SK-N-SH (cell line): ENCODE results near the gene CMTM1.

Experiments
- ELF1 ChIP-seq: IDR thresholded peaks from 2 replicates; pipeline ENCODE4 v1.4.0; 2012
- EZH2phosphoT487 ChIP-seq: fragments of 200-600 bp; sonication (generic); IDR thresholded peaks from 2 replicates; pipeline ENCODE4 v1.6.1; 2017; ENCODE audit warnings: low read depth, mixed run types, mild to moderate bottlenecking, antibody characterized with exemption, moderate library complexity, borderline replicate concordance
- FOSL2 ChIP-seq: IDR thresholded peaks from 2 replicates; pipeline ENCODE4 v1.4.0; 2012; ENCODE audit warnings: low read depth, mild to moderate bottlenecking, moderate library complexity, borderline replicate concordance
- POLR2AphosphoS5 ChIP-seq: IDR thresholded peaks from 2 replicates; pipeline ENCODE4 v1.6.1; 2012; ENCODE audit warnings: low read depth, low read length
- TEAD4 ChIP-seq: IDR thresholded peaks from 2 replicates; pipeline ENCODE4 v1.4.0; 2012; ENCODE audit warnings: mild to moderate bottlenecking, borderline replicate concordance; ENCODE audit not compliant: insufficient read depth
- YY1 ChIP-seq: IDR thresholded peaks from 2 replicates; pipeline ENCODE4 v1.4.0; 2012; ENCODE audit warnings: low read depth, mild to moderate bottlenecking
- TF ChIP-seq, protein P1 (sequence below): fragments of 150-350 bp; IDR thresholded peaks from 2 replicates; pipeline ENCODE4 v1.6.1; 2017; ENCODE audit warnings: antibody characterized with exemption, low read length, low read depth, borderline replicate concordance
- TF ChIP-seq, protein P2 (sequence below): fragments of 200-600 bp; sonication (generic); IDR thresholded peaks from 2 replicates; pipeline ENCODE4 v1.6.1; 2017; ENCODE audit warnings: antibody characterized with exemption, mild to moderate bottlenecking, moderate library complexity

DNA sequence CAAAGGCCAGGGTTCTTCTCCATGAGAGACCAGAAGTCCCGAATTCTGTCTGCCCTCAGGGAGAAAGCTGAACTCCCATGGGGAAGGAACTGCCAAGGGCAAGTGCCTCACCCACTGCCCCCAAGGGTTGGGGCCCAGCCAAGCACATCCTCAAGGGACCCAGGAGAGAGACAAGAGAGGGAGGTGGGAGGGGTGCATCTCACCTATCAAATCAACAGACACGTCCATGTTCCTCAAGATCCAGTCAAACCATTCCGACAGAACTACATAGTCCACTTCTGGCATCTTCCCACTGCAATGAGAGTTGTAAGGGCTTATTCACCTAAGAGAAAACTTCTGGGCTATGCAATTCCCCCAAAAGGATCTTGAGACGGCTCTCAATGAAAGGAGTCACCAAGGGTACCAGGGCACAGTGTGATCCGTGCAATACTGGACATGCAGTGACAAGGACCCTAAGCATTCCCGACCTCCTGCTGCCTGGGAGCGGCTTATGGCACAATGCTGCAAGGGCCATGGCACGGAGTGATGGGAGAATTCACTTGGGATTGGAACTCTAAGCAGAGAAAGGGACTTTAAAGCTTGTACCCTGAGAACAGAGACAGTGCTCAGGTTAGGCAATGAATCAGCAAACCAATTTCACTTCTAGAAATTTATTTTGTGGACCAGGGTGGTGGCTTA lies 48.5 kb upstream of the CMTM1 start:
- TF ChIP-seq YY1 (no peak), TEAD4 (no peak), FOSL2 (no peak), POLR2AphosphoS5 (no peak), EZH2phosphoT487 (no peak), ELF1 (no peak)
- TF ChIP-seq, protein P1, sequence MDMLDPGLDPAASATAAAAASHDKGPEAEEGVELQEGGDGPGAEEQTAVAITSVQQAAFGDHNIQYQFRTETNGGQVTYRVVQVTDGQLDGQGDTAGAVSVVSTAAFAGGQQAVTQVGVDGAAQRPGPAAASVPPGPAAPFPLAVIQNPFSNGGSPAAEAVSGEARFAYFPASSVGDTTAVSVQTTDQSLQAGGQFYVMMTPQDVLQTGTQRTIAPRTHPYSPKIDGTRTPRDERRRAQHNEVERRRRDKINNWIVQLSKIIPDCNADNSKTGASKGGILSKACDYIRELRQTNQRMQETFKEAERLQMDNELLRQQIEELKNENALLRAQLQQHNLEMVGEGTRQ, result no peak
- TF ChIP-seq, protein P2, sequence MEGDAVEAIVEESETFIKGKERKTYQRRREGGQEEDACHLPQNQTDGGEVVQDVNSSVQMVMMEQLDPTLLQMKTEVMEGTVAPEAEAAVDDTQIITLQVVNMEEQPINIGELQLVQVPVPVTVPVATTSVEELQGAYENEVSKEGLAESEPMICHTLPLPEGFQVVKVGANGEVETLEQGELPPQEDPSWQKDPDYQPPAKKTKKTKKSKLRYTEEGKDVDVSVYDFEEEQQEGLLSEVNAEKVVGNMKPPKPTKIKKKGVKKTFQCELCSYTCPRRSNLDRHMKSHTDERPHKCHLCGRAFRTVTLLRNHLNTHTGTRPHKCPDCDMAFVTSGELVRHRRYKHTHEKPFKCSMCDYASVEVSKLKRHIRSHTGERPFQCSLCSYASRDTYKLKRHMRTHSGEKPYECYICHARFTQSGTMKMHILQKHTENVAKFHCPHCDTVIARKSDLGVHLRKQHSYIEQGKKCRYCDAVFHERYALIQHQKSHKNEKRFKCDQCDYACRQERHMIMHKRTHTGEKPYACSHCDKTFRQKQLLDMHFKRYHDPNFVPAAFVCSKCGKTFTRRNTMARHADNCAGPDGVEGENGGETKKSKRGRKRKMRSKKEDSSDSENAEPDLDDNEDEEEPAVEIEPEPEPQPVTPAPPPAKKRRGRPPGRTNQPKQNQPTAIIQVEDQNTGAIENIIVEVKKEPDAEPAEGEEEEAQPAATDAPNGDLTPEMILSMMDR, result no peak
